Calu3 (cell line): ENCODE results near the gene LRRC40. TPM values are rescaled to one million over a fixed set of nuclear protein-coding genes. Genes with fewer than 3 reads are reported as not detected.

Experiments
- BruUV-seq: library from RNA; stranded (reverse); fragments of 400-500 nt; replicated peaks from 2 replicates; lab custom pipeline; 2021; lab: Mats Ljungman, UMichigan
- CTCF ChIA-PET: fragments of 300-600 bp; sonication (Branson Sonifier 250); formaldehyde crosslinking; loops from one replicate; lab custom pipeline; 2022; ENCODE audit warnings: antibody characterized with exemption; lab: Charles Lee
- DNase-seq: peaks from one replicate; pipeline ENCODE4 v3.0.0; 2022
- H3K27ac Mint-ChIP-seq: one replicate; pipeline ENCODE4 v1.8.0; 2022; ENCODE audit warnings: mixed read lengths; ENCODE audit not compliant: unreplicated experiment
- H3K27me3 Mint-ChIP-seq: one replicate; pipeline ENCODE4 v1.8.0; 2022; ENCODE audit warnings: mixed read lengths; ENCODE audit not compliant: unreplicated experiment
- H3K36me3 Mint-ChIP-seq: one replicate; pipeline ENCODE4 v1.8.0; 2022; ENCODE audit warnings: mild to moderate bottlenecking, moderate library complexity, mixed read lengths; ENCODE audit not compliant: insufficient read depth, unreplicated experiment
- H3K4me1 Mint-ChIP-seq: one replicate; pipeline ENCODE4 v1.8.0; 2022; ENCODE audit warnings: mild to moderate bottlenecking, low read depth, mixed read lengths; ENCODE audit not compliant: unreplicated experiment
- H3K4me3 Mint-ChIP-seq: one replicate; pipeline ENCODE4 v1.8.0; 2022; ENCODE audit warnings: mild to moderate bottlenecking, low read depth, moderate library complexity, mixed read lengths; ENCODE audit not compliant: unreplicated experiment
- H3K9me3 Mint-ChIP-seq: one replicate; pipeline ENCODE4 v1.8.0; 2022; ENCODE audit warnings: low read depth, mixed read lengths; ENCODE audit not compliant: unreplicated experiment
- intact Hi-C: fragments of 100-400 bp; cut with micrococcal nuclease; formaldehyde crosslinking; loops from one replicate; pipeline ENCODE4 v1.10.0; 2022; ENCODE audit not compliant: unreplicated experiment
- total RNA-seq: library from RNA; stranded (reverse); gene quantifications from 2 replicates; pipeline ENCODE4 v1.2.3, GENCODE V29; 2022
- TF ChIP-seq, protein P1 (sequence below): fragments of 200-600 bp; IDR thresholded peaks from one replicate; pipeline ENCODE4 v1.8.0; 2022; ENCODE audit warnings: antibody characterized with exemption; ENCODE audit not compliant: unreplicated experiment

LRRC40 gene
- total RNA-seq, 1 experiment from 2014 or later, result 15.8 TPM

DNA sequence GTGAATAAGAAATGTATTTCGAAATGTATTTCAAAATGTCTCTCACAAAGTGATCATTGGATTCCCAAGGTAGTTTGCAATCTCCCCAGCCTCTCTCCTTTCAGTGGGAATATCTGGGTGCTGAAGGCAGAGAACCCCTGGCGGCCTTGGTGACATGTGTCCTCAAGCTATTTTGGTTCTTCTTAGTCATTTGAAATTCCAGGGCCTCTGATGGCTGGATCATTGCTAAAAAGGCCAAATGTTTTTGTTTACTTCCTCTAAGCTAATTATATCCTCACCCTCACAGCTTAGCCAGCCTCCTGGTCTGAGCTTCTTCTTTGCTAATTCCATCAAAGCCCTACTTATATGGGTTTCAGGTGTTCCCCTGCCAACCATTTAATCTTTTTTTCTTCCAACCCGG, 71.2 kb downstream of the LRRC40 start:
- no peaks in the 10 kb centered on the region for H3K27me3 Mint-ChIP-seq
- CTCF ChIA-PET, result no interaction called here
- no peak overlapping the region for H3K27ac Mint-ChIP-seq
- TF ChIP-seq, protein P1, sequence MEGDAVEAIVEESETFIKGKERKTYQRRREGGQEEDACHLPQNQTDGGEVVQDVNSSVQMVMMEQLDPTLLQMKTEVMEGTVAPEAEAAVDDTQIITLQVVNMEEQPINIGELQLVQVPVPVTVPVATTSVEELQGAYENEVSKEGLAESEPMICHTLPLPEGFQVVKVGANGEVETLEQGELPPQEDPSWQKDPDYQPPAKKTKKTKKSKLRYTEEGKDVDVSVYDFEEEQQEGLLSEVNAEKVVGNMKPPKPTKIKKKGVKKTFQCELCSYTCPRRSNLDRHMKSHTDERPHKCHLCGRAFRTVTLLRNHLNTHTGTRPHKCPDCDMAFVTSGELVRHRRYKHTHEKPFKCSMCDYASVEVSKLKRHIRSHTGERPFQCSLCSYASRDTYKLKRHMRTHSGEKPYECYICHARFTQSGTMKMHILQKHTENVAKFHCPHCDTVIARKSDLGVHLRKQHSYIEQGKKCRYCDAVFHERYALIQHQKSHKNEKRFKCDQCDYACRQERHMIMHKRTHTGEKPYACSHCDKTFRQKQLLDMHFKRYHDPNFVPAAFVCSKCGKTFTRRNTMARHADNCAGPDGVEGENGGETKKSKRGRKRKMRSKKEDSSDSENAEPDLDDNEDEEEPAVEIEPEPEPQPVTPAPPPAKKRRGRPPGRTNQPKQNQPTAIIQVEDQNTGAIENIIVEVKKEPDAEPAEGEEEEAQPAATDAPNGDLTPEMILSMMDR, result no peak
- no TSS peak for BruUV-seq
- no peaks in the 10 kb centered on the region for H3K36me3 Mint-ChIP-seq
- H3K4me3 Mint-ChIP-seq, result no peak overlapping the region
- H3K9me3 Mint-ChIP-seq, result no peaks in the 10 kb centered on the region
- DNase-seq, result no peak
- H3K4me1 Mint-ChIP-seq, result no peaks in the 10 kb centered on the region
- intact Hi-C loops, result loop anchor here (5.0 to 10.0 kb wide), 2 partner anchors 92 to 921 kb away; no protein-coding TSS in a partner anchor

DNA sequence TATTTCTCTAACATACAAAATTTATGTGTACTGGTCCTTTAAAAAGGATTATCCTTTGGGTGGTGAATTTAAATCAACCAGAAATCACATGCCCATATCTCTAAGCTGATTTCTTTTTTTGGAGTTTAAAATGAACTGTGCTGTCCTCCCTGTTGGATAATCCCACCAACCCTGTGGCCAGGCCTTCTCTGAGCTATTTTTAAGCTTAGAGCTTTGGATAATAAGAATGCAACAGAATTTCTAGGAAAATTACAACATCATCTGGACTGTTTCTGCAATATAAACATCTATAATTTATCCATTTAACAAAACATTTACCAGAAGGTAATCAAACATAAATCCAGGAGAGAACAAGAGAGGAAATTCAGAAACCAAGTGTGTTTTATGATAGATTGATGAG, 88.3 kb downstream of the LRRC40 start:
- BruUV-seq, result no TSS peak
- no peak for DNase-seq

DNA sequence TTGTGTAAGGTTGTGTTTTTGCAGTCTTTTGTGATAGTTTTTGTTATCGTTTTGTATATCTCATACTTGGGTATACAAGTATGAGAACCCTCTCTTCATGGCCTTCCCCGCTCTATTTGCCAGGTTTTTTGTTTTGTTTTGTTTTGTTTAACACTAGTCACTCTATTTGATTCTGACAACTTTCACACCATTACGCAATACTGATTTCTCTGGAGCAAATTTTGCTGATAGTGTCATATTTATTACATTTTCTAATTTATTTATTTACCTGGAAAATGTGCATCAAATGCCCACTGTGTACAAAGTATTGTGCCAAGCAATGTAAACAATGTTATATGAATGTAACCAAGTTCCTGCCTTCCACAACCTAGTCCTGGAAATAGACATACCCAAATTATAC, 90.1 kb downstream of the LRRC40 start:
- H3K9me3 Mint-ChIP-seq, result no peaks in the 10 kb centered on the region
- CTCF ChIA-PET, result no interaction called here
- no peak overlapping the region for H3K27ac Mint-ChIP-seq
- H3K27me3 Mint-ChIP-seq, result no peaks in the 10 kb centered on the region
- H3K36me3 Mint-ChIP-seq, result no peaks in the 10 kb centered on the region
- no TSS peak for BruUV-seq
- H3K4me1 Mint-ChIP-seq, result no peaks in the 10 kb centered on the region
- no peak for DNase-seq
- H3K4me3 Mint-ChIP-seq, result no peak overlapping the region
- TF ChIP-seq, protein P1, result no peak
- intact Hi-C loops, result no loop called here

More for the DNA sequence above, 88.3 kb downstream of the LRRC40 start:
- intact Hi-C loops, result no loop called here
- Mint-ChIP-seq H3K9me3 (no peaks in the 10 kb centered on the region), H3K36me3 (no peaks in the 10 kb centered on the region), H3K27ac (no peak overlapping the region), H3K4me3 (no peak overlapping the region), H3K4me1 (no peaks in the 10 kb centered on the region), H3K27me3 (no peaks in the 10 kb centered on the region)
- CTCF ChIA-PET, result no interaction called here
- TF ChIP-seq, protein P1, result no peak

DNA sequence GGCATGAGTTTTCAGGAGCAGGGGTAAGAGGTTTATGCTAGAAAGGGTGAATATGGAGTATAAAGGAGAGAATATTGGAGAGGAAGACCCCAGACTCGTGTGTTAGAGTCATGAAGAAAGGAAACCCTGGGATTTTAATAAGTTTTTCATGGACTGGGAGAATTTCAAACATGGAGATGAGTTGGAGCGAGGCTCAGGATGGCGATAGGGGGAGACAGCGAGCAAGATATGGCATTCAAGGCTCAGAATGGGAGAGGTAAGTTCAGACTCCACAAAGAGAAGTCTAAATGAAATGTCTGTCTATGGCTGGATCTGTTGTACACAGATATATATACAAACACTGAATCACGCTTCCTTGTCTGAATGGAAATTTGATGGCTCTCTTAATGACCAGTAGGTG, 92.5 kb downstream of the LRRC40 start:
- Mint-ChIP-seq H3K4me1 (no peaks in the 10 kb centered on the region), H3K27ac (no peak overlapping the region), H3K27me3 (no peaks in the 10 kb centered on the region), H3K4me3 (no peak overlapping the region), H3K36me3 (no peaks in the 10 kb centered on the region), H3K9me3 (no peaks in the 10 kb centered on the region)
- TF ChIP-seq, protein P1, result no peak
- BruUV-seq, result no TSS peak
- intact Hi-C loops, result no loop called here
- CTCF ChIA-PET, result interaction anchor here (0.7 kb wide), 1 partner anchor 1896 kb away, joined by 3 read pairs; no protein-coding TSS in a partner anchor
- DNase-seq, result no peak
